MCF 10A (cell line): ENCODE results near the gene RAI14. TPM values are rescaled to one million over a fixed set of nuclear protein-coding genes. Genes with fewer than 3 reads are reported as not detected.

Experiments used
- BruUV-seq: library from RNA; stranded (reverse); fragments of 400-500 nt; replicated peaks from 2 replicates; lab custom pipeline; 2021; lab: Mats Ljungman, UMichigan
- CTCF ChIA-PET: fragments of 300-600 bp; sonication (Branson Sonifier 250); formaldehyde crosslinking; extraction: SDS; loops from one replicate; lab custom pipeline; 2021; ENCODE audit warnings: antibody characterized with exemption, inconsistent platforms; lab: Yijun Ruan, JAX
- POLR2A ChIA-PET: fragments of 300-600, 350-650 bp; sonication (Branson Sonifier 250); formaldehyde crosslinking; extraction: SDS; loops from one replicate; lab custom pipeline; 2020; ENCODE audit warnings: antibody characterized with exemption, inconsistent platforms; lab: Yijun Ruan, JAX
- DNase-seq: peaks from one replicate; pipeline ENCODE4 v3.0.0-alpha.2; 2018; ENCODE audit not compliant: unreplicated experiment
- H3K27ac Mint-ChIP-seq: one replicate; pipeline ENCODE4 v1.8.0; 2022; ENCODE audit warnings: mild to moderate bottlenecking, low read depth, mixed read lengths; ENCODE audit not compliant: unreplicated experiment
- H3K27me3 Mint-ChIP-seq: one replicate; pipeline ENCODE4 v1.8.0; 2022; ENCODE audit warnings: mixed read lengths; ENCODE audit not compliant: insufficient read depth, unreplicated experiment
- H3K36me3 Mint-ChIP-seq: one replicate; pipeline ENCODE4 v1.8.0; 2022; ENCODE audit warnings: mild to moderate bottlenecking, moderate library complexity, mixed read lengths; ENCODE audit not compliant: insufficient read depth, unreplicated experiment
- H3K4me1 Mint-ChIP-seq: one replicate; pipeline ENCODE4 v1.8.0; 2022; ENCODE audit warnings: mixed read lengths; ENCODE audit not compliant: insufficient read depth, unreplicated experiment
- H3K4me3 Mint-ChIP-seq: one replicate; pipeline ENCODE4 v1.8.0; 2022; ENCODE audit warnings: mild to moderate bottlenecking, moderate library complexity, mixed read lengths; ENCODE audit not compliant: unreplicated experiment
- H3K9me3 Mint-ChIP-seq: one replicate; pipeline ENCODE4 v1.8.0; 2022; ENCODE audit warnings: mixed read lengths; ENCODE audit not compliant: unreplicated experiment
- intact Hi-C: fragments of 100-400 bp; cut with micrococcal nuclease; formaldehyde crosslinking; loops from 2 replicates; pipeline ENCODE4 v1.14.1; 2022
- total RNA-seq: library from RNA; stranded (reverse); gene quantifications from 2 replicates; pipeline ENCODE4 v1.2.3, GENCODE V29; 2022
- TF ChIP-seq, protein P1 (sequence below): fragments of 200-600 bp; IDR thresholded peaks from one replicate; pipeline ENCODE4 v1.8.0; 2022; ENCODE audit warnings: antibody characterized with exemption, mild to moderate bottlenecking; ENCODE audit not compliant: unreplicated experiment

RAI14 gene
- total RNA-seq, 1 experiment from 2014 or later: 47.6 TPM

DNA sequence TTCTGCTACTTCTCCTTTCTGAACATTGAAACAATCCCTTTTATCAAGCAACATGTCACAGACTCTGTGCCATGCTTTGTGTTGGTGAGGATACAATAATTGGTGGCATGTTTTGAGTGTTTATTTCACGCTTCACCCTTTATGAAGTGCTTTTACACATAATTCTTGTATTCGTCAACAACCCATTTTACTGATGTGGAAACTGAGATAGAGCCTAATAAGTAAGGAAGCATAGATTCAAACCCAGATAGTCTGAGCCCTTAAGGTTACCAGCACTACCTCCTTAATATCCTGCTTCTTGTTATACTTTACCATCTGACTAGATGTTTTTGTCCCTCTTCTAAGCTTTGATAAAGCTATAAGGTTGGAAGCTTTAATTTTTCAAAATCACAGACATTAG lies 133.5 kb downstream of the RAI14 start:
- Mint-ChIP-seq H3K36me3 (no peaks in the 10 kb centered on the region), H3K4me3 (no peak overlapping the region), H3K9me3 (no peaks in the 10 kb centered on the region), H3K27me3 (no peaks in the 10 kb centered on the region), H3K27ac (no peak overlapping the region), H3K4me1 (no peaks in the 10 kb centered on the region)
- intact Hi-C loops: no loop called here
- BruUV-seq: no TSS peak
- TF ChIP-seq, protein P1, sequence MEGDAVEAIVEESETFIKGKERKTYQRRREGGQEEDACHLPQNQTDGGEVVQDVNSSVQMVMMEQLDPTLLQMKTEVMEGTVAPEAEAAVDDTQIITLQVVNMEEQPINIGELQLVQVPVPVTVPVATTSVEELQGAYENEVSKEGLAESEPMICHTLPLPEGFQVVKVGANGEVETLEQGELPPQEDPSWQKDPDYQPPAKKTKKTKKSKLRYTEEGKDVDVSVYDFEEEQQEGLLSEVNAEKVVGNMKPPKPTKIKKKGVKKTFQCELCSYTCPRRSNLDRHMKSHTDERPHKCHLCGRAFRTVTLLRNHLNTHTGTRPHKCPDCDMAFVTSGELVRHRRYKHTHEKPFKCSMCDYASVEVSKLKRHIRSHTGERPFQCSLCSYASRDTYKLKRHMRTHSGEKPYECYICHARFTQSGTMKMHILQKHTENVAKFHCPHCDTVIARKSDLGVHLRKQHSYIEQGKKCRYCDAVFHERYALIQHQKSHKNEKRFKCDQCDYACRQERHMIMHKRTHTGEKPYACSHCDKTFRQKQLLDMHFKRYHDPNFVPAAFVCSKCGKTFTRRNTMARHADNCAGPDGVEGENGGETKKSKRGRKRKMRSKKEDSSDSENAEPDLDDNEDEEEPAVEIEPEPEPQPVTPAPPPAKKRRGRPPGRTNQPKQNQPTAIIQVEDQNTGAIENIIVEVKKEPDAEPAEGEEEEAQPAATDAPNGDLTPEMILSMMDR: no peak
- POLR2A ChIA-PET: no interaction called here
- CTCF ChIA-PET: interaction anchor here (0.7 kb wide), 1 partner anchor 266 kb away, joined by 3 read pairs; no protein-coding TSS in a partner anchor
- no peak for DNase-seq

DNA sequence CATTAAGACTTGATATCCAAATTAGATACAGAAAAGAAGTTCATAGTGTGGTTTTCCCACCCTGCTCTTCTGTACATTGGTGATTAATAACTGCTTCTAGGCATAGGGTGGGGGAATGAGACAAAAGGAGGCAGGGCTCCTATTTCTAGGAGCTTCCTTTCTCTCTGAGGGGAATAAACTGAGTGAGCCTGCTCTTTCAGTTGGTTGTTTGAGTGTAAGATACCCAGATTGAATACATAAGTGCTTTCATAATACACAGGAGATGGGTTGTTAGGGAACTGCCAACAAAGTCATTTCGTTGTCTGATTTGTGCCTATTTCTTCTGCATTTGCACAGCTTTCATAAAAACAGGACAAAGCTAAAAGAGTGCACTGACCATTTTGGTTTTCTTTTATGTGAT lies 133.9 kb downstream of the RAI14 start:
- no peak for DNase-seq
- Mint-ChIP-seq H3K27ac (no peak overlapping the region), H3K4me1 (no peaks in the 10 kb centered on the region), H3K4me3 (no peak overlapping the region), H3K27me3 (no peaks in the 10 kb centered on the region), H3K36me3 (no peaks in the 10 kb centered on the region), H3K9me3 (no peaks in the 10 kb centered on the region)
- intact Hi-C loops: no loop called here
- TF ChIP-seq, protein P1: no peak
- POLR2A ChIA-PET: no interaction called here
- no TSS peak for BruUV-seq
- CTCF ChIA-PET: interaction anchor here (0.7 kb wide), 1 partner anchor 267 kb away, joined by 3 read pairs; no protein-coding TSS in a partner anchor

DNA sequence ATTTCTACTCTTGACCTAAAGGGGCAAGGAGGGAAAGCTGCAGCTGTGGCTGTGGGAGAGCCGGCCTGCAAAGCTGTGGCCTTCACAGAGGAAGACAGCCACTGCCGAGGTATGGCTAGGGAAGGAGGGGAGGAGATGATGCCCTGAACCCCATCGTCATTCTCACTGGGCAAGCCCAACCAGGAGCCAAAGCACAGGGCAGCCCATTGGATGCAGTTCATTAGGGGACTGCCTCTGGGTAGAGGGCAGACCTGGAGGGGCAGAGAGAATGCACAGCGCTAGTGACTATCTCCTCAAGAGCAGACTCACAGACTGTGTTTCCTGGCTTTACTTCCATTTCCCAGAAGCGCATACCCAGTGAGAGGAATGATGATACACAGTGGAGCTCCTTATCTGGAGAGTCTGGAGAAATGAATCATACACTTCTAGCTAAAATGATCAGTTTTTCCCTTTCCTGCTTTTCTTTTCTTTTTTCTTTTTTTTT lies 135.7 kb downstream of the RAI14 start:
- Mint-ChIP-seq H3K27me3 (no peaks in the 10 kb centered on the region), H3K27ac (no peak overlapping the region), H3K4me1 (no peaks in the 10 kb centered on the region), H3K9me3 (no peaks in the 10 kb centered on the region), H3K4me3 (no peak overlapping the region), H3K36me3 (no peaks in the 10 kb centered on the region)
- intact Hi-C loops: no loop called here
- ChIA-PET POLR2A (no interaction called here), CTCF (no interaction called here)
- DNase-seq: no peak
- no TSS peak for BruUV-seq
- TF ChIP-seq, protein P1: no peak

DNA sequence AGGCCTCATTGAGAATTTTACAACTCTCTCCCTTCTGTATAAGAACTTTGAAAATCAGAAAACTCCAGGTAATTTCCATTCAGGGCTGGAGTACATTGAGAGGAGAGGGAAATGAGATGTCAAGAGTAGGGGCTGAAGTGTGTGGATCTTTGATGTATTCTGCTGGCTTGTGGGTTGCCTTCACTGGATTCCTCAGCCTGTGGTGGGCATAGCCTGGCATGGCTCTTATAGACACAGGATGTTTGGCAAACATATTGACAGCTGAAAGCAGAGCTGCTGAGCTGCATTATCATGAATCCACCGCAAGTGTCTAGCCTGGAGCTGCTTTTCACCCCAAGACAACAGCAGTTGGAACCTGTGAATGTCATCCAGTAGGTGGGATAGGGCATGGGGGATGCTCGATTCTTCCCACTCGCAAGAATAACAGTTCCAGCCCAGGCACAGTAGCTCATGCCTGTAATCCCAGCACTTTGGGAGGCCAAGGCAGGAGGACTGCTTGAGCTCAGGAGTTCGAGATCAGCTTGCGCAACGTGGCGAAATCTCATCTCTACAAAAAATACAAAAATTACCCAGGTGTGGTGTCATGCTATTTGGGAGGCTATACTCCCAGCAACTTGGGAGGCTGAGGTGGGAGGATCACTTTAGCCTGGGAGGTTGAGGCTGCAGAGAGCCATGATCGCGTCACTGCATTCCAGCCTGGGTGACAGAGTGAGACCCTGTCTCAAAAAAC lies 146.9 kb downstream of the RAI14 start:
- peaks cover 23% of the 10 kb centered on the region for H3K36me3 Mint-ChIP-seq
- DNase-seq: no peak
- no TSS peak for BruUV-seq
- H3K27ac Mint-ChIP-seq: no peak overlapping the region
- ChIA-PET CTCF (interaction anchor here (0.7 to 1.6 kb wide), 2 partner anchors 34 to 95 kb away, joined by 5 read pairs; no protein-coding TSS in a partner anchor), POLR2A (no interaction called here)
- intact Hi-C loops: loop anchor here (5.0 kb wide), 1 partner anchor 281 kb away; no protein-coding TSS in a partner anchor
- TF ChIP-seq, protein P1: no peak
- no peaks in the 10 kb centered on the region for H3K9me3 Mint-ChIP-seq
- no peaks in the 10 kb centered on the region for H3K27me3 Mint-ChIP-seq
- no peaks in the 10 kb centered on the region for H3K4me1 Mint-ChIP-seq
- H3K4me3 Mint-ChIP-seq: no peak overlapping the region
